Panc1 (cell line): ENCODE data around the gene ATXN7L1. TPM values are rescaled to one million over a fixed set of nuclear protein-coding genes. Genes with fewer than 3 reads are reported as not detected.

Experiments used
- ATAC-seq: fragments of 200-7000 bp; cut with Tn5 transposase; 2 replicates; pipeline ENCODE4 v1.9.1; 2020; ENCODE audit warnings: mild to moderate bottlenecking, moderate library complexity
- BruUV-seq: library from RNA; stranded (reverse); fragments of 400-500 nt; replicated peaks from 2 replicates; lab custom pipeline; 2021; lab: Mats Ljungman, UMichigan
- CTCF ChIA-PET: fragments of 300-600 bp; sonication (Branson Sonifier 250); formaldehyde crosslinking; loops from one replicate; lab custom pipeline; 2022; ENCODE audit warnings: antibody characterized with exemption; lab: Charles Lee
- POLR2A ChIA-PET: fragments of 300-600 bp; sonication (Branson Sonifier 250); formaldehyde crosslinking; loops from one replicate; lab custom pipeline; 2022; ENCODE audit warnings: antibody characterized with exemption; lab: Charles Lee
- DNase-seq: peaks from one replicate; pipeline ENCODE4 v3.0.0-alpha.2; 2010; ENCODE audit warnings: low read depth, low spot score
- H3K27ac ChIP-seq: 2 replicates; pipeline ENCODE4 v1.5.1; 2011; ENCODE audit warnings: mild to moderate bottlenecking, low read length, inconsistent platforms
- H3K27me3 ChIP-seq: fragments of 200-500 bp; sonication (Bioruptor generic); 2 replicates; pipeline ENCODE4 v1.6.0; 2014; ENCODE audit warnings: low read length, inconsistent platforms; ENCODE audit not compliant: control insufficient read depth, insufficient read depth
- H3K36me3 ChIP-seq: fragments of 200-500 bp; sonication (Bioruptor generic); 2 replicates; pipeline ENCODE4 v1.5.1; 2014; ENCODE audit warnings: inconsistent platforms, mild to moderate bottlenecking, low read length, moderate library complexity; ENCODE audit not compliant: control insufficient read depth, insufficient read depth
- H3K4me1 ChIP-seq: 2 replicates; pipeline ENCODE4 v1.5.1; 2011; ENCODE audit warnings: inconsistent platforms, mild to moderate bottlenecking, low read length, moderate library complexity; ENCODE audit not compliant: control insufficient read depth, insufficient read depth
- H3K4me3 ChIP-seq, 2 experiments: 2 replicates each; pipeline ENCODE4 v1.5.1; 2011 to 2012; ENCODE audit warnings: low read depth in 2 of 2, low read length in 2 of 2, mild to moderate bottlenecking in 2 of 2, inconsistent platforms in 1 of 2, moderate library complexity in 1 of 2
- H3K9me3 ChIP-seq: fragments of 200-500 bp; sonication (Bioruptor generic); 2 replicates; pipeline ENCODE4 v1.5.1; 2014; ENCODE audit warnings: low read depth, mild to moderate bottlenecking, inconsistent platforms, low read length, moderate library complexity; ENCODE audit not compliant: control insufficient read depth, insufficient read depth
- POLR2AphosphoS5 ChIP-seq: IDR thresholded peaks from 2 replicates; pipeline ENCODE4 v1.6.1; 2012; ENCODE audit warnings: mild to moderate bottlenecking, low read depth, low read length, moderate library complexity
- REST ChIP-seq, 2 experiments: IDR thresholded peaks; 2 replicates each; pipeline ENCODE4 v1.6.1; 2011 to 2012; ENCODE audit warnings: low read depth in 2 of 2, control low read depth in 1 of 2, low read length in 1 of 2, mild to moderate bottlenecking in 1 of 2, moderate library complexity in 1 of 2; ENCODE audit not compliant: insufficient read depth in 1 of 2
- SIN3A ChIP-seq: IDR thresholded peaks from 2 replicates; pipeline ENCODE4 v1.6.1; 2012; ENCODE audit warnings: low read depth, mild to moderate bottlenecking, low read length, moderate library complexity, borderline replicate concordance; ENCODE audit not compliant: insufficient read depth
- TCF7L2 ChIP-seq: IDR thresholded peaks from 2 replicates; pipeline ENCODE4 v1.6.1; 2011; ENCODE audit warnings: mild to moderate bottlenecking, low read depth, low read length, inconsistent platforms
- in situ Hi-C: cut with HindIII; loops from 2 replicates; pipeline ENCODE4 v1.10.0; 2016; ENCODE audit warnings: low sequenced_read_pairs, low pct_unique_long_range_greater_than_20kb
- intact Hi-C: fragments of 100-400 bp; cut with micrococcal nuclease; formaldehyde crosslinking; loops from one replicate; pipeline ENCODE4 v1.10.0; 2022; ENCODE audit not compliant: unreplicated experiment
- total RNA-seq: library from RNA; stranded (reverse); gene quantifications from one replicate; pipeline ENCODE4 v1.2.1, GENCODE V29; 2021; ENCODE audit not compliant: unreplicated experiment
- TF ChIP-seq, protein P1 (sequence below): fragments of 450-650 bp; IDR thresholded peaks from 2 replicates; pipeline ENCODE4 v1.5.1; 2017; ENCODE audit warnings: mild to moderate bottlenecking

ATXN7L1 gene
- total RNA-seq, 1 experiment from 2014 or later, result 10.8 TPM

- Histone ChIP-seq H3K27me3 (no peaks in the 10 kb centered on the region), H3K9me3 (no peaks in the 10 kb centered on the region), H3K4me3 (no peak overlapping the region), H3K36me3 (no peaks in the 10 kb centered on the region), H3K4me1 (peaks cover 5% of the 10 kb centered on the region; the same call in 1 of the 2 replicates), H3K27ac (no peak overlapping the region)
- TF ChIP-seq REST (IDR thresholded peaks at IDR 0.05; ENCODE audit: insufficient read depth in 1 of 2, low read depth in 2 of 2, low read length in 1 of 2) (no peak), POLR2AphosphoS5 (no peak), SIN3A (no peak), TCF7L2 (no peak)
- TF ChIP-seq, protein P1, sequence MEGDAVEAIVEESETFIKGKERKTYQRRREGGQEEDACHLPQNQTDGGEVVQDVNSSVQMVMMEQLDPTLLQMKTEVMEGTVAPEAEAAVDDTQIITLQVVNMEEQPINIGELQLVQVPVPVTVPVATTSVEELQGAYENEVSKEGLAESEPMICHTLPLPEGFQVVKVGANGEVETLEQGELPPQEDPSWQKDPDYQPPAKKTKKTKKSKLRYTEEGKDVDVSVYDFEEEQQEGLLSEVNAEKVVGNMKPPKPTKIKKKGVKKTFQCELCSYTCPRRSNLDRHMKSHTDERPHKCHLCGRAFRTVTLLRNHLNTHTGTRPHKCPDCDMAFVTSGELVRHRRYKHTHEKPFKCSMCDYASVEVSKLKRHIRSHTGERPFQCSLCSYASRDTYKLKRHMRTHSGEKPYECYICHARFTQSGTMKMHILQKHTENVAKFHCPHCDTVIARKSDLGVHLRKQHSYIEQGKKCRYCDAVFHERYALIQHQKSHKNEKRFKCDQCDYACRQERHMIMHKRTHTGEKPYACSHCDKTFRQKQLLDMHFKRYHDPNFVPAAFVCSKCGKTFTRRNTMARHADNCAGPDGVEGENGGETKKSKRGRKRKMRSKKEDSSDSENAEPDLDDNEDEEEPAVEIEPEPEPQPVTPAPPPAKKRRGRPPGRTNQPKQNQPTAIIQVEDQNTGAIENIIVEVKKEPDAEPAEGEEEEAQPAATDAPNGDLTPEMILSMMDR, result no peak
- in situ Hi-C loops (no loop called here), intact Hi-C loops (no loop called here)
- ATAC-seq, result no peak
- ChIA-PET CTCF (no interaction called here), POLR2A (no interaction called here)
- DNase-seq, result no peak
- BruUV-seq, result no TSS peak
These were observed 214.8 kb downstream of the ATXN7L1 start for GRCh38 chr7:105661625-105662024.

GRCh38 chr7:105656922-105657521, 219.4 kb downstream of the ATXN7L1 start:
- BruUV-seq, result no TSS peak
- ATAC-seq, result 0 out of 2 replicates have a peak, but pooled peaks have one; percentile 58
- intact Hi-C loops, result loop anchor here (10.0 kb wide), 3 partner anchors 88 to 498 kb away; partner anchors contain the start of gene ATXN7L1
- DNase-seq, result no peak
- Histone ChIP-seq H3K4me3 (no peak overlapping the region), H3K27me3 (no peaks in the 10 kb centered on the region), H3K36me3 (no peaks in the 10 kb centered on the region), H3K27ac (no peak overlapping the region), H3K4me1 (peaks cover 3% of the 10 kb centered on the region; the same call in 1 of the 2 replicates), H3K9me3 (no peaks in the 10 kb centered on the region)
- ChIA-PET CTCF (interaction anchor here (0.7 to 1.7 kb wide), 4 partner anchors 9 to 366 kb away, joined by 4 to 13 read pairs (median 6); no protein-coding TSS in a partner anchor), POLR2A (no interaction called here)
- in situ Hi-C loops, result no loop called here
- TF ChIP-seq, protein P1, result peak; percentile 90
- TF ChIP-seq SIN3A, result no peak
